WERI-Rb-1 (cell line): ENCODE measurements around the gene APOL1.

ENCODE experiments used
- DNase-seq: peaks from one replicate; pipeline ENCODE4 v3.0.0-alpha.2; 2020
- H3K27ac ChIP-seq: fragments of 250-450 bp; sonication (Bioruptor Pico); 2 replicates; pipeline ENCODE4 v1.5.1; 2020; ENCODE audit warnings: mild to moderate bottlenecking, moderate library complexity
- H3K27me3 ChIP-seq: fragments of 250-450 bp; sonication (Bioruptor Pico); 2 replicates; pipeline ENCODE4 v1.5.1; 2021; ENCODE audit warnings: mild to moderate bottlenecking, low read depth, moderate library complexity; ENCODE audit not compliant: insufficient read depth, severe bottlenecking
- H3K36me3 ChIP-seq: fragments of 250-450 bp; sonication (Bioruptor Pico); 2 replicates; pipeline ENCODE4 v1.5.1; 2020; ENCODE audit warnings: mild to moderate bottlenecking, moderate library complexity
- H3K4me3 ChIP-seq: 2 replicates; pipeline ENCODE4 v1.5.1; 2011; ENCODE audit warnings: low read depth, mild to moderate bottlenecking, control low read depth, low read length
- H3K9me3 ChIP-seq: fragments of 250-450 bp; sonication (Bioruptor Pico); 2 replicates; pipeline ENCODE4 v1.5.1; 2021; ENCODE audit warnings: mild to moderate bottlenecking, moderate library complexity; ENCODE audit not compliant: severe bottlenecking
- TF ChIP-seq, protein P1 (sequence below): IDR thresholded peaks from 2 replicates; pipeline ENCODE4 v1.5.1; 2011; ENCODE audit warnings: low read depth, mild to moderate bottlenecking, control low read depth, inconsistent platforms, low read length

The APOL1 gene

DNA sequence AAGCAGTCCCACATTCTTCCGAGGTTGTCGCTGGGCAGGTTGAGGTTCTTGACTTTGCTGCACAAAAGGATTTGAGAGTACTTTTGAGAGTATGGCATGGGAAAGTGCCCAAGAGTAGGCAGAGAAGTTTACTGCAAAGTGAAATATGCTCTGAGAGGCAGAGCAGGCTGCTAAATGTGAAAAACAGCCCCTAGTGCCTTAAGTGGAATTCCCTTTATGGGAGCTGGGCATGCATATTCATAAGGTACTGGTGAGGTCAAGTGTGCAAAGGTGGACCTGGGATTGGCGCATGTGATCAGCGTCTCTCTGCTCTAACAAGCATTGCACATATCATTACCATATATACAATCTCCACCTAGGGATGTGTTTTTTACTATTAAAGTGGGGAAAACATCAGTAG, 39.3 kb upstream of the APOL1 start:
- Histone ChIP-seq H3K4me3 (no peak overlapping the region), H3K9me3 (peaks cover 3% of the 10 kb centered on the region), H3K27me3 (no peaks in the 10 kb centered on the region), H3K36me3 (no peaks in the 10 kb centered on the region), H3K27ac (no peak overlapping the region)
- DNase-seq = no peak
- TF ChIP-seq, protein P1, sequence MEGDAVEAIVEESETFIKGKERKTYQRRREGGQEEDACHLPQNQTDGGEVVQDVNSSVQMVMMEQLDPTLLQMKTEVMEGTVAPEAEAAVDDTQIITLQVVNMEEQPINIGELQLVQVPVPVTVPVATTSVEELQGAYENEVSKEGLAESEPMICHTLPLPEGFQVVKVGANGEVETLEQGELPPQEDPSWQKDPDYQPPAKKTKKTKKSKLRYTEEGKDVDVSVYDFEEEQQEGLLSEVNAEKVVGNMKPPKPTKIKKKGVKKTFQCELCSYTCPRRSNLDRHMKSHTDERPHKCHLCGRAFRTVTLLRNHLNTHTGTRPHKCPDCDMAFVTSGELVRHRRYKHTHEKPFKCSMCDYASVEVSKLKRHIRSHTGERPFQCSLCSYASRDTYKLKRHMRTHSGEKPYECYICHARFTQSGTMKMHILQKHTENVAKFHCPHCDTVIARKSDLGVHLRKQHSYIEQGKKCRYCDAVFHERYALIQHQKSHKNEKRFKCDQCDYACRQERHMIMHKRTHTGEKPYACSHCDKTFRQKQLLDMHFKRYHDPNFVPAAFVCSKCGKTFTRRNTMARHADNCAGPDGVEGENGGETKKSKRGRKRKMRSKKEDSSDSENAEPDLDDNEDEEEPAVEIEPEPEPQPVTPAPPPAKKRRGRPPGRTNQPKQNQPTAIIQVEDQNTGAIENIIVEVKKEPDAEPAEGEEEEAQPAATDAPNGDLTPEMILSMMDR = no peak

DNA sequence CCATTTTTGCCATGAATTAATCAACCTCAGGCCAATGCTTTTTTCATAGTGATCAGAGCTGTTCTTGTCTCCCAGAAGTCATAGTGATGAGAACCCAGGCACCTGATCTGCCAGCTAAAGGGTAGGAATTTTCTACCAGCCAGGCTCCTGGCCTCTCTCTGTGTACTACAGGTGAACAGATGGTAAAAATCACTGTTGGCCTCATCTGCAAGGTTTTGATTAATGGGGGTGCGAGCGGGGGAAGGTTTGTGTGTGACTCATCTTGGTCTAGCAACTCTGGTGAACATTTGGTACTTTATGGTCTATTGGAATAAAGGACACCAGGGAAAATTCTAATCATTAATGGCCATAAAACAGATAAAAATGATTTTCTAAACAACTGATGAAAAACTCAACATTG, 37.0 kb upstream of the APOL1 start:
- DNase-seq = peak; percentile 57
- Histone ChIP-seq H3K27ac (peak overlapping the region; percentile 68), H3K36me3 (no peaks in the 10 kb centered on the region), H3K27me3 (no peaks in the 10 kb centered on the region), H3K4me3 (no peak overlapping the region), H3K9me3 (no peaks in the 10 kb centered on the region)
- TF ChIP-seq, protein P1 = no peak

DNA sequence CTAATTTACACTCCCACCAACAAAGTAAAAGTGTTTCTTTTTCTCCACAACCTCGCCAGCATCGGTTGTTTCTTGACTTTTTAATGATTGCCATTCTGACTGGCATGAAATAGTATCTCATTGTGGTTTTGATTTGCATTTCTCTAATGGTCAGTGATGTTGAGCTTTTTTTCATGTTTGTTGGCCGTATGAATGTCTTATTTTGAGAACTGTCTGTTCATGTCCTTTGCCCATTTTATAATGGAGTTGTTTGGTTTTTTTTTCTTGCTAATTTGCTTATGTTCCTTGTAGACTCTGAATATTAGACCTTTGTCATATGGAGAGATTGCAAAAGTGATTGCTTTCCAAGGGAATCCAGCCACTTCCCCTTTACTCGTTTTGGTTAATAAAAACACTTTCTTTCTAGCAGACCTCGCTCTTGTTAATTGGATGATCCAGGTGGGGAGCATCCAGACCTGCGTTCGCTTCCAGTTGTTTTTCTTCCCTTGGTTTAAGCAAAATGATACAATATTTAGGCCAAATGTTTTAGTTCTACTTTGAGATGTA, 34.2 kb upstream of the APOL1 start:
- no peak overlapping the region for H3K4me3 ChIP-seq
- no peaks in the 10 kb centered on the region for H3K27me3 ChIP-seq
- no peaks in the 10 kb centered on the region for H3K36me3 ChIP-seq
- TF ChIP-seq, protein P1 = no peak
- H3K9me3 ChIP-seq = no peaks in the 10 kb centered on the region
- H3K27ac ChIP-seq = no peak overlapping the region
- no peak for DNase-seq

DNA sequence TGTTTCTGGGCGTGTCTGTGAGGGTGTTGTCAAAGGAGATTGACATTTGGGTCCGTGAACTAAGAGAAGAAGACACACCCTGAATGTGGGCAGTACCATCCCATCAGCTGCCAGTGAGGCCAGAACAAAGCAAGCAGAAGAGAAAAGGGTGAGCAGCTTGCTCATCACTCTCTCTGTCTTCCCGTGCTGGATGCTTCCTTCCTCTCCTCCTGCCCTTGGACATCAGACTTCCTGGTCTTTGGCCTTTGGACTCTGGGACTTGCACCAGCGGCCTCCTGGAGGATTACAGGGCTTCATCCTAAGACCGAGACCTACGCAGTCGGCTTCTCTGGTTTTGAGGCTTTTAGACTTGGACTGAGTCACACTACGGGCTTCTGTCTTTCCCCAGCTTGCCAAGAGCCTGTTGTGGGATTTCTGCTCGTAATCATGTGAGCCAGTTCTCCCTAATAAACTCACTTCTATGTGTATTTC, 32.4 kb upstream of the APOL1 start:
- Histone ChIP-seq H3K27me3 (no peaks in the 10 kb centered on the region), H3K36me3 (no peaks in the 10 kb centered on the region), H3K27ac (no peak overlapping the region), H3K4me3 (no peak overlapping the region), H3K9me3 (no peaks in the 10 kb centered on the region)
- TF ChIP-seq, protein P1 = no peak
- DNase-seq = no peak

DNA sequence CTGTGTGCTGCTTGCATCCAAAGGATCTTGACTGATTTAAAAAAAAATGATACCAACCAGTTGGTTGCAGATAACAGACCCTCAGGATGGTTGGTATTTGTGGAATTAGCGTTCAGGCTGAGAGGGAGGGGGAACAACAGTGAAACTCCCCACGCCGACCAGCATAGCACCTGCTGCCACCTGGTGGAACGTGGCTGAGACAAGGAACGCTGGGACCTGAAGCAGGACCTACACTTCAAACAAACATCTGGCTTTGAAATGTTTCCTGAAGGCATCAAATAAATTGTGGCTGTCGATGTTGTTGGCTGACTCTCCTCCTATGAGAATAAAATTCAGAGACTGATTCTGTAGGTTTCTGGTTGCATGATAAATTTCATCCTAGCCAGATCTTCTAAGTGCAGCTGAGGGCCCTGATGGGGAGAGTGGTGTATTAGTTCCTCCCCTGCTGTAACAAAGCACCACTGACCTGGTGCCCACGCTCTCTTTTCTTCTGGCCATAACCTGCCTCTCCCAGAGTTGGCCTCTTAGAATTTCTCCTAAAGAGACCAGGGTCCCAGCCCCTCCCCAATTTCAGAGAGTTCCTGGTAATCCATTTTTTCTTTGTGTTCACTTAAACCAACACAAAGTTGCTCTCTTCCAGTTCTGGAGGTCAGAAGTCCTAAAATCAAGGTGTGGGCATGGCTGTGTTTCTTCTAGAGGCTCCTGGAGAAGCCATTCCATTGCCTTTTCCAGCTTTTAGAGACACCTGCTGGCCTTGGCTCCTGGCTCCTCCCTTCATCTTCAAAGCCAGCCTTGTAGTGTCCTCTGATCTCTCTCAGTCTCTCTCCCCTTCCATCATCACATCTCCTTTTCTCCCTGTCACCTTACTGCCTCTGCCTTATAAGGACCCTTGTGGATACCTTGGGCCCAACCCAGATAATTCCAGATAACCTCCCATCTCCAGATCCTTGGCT, 30.9 kb upstream of the APOL1 start:
- H3K27me3 ChIP-seq = no peaks in the 10 kb centered on the region
- TF ChIP-seq, protein P1 = peak; percentile 92
- DNase-seq = peak; percentile 65
- no peaks in the 10 kb centered on the region for H3K36me3 ChIP-seq
- H3K27ac ChIP-seq = no peak overlapping the region
- H3K9me3 ChIP-seq = no peaks in the 10 kb centered on the region
- no peak overlapping the region for H3K4me3 ChIP-seq
